ENCODE results near the gene AGER. TPM values are rescaled to one million over a fixed set of nuclear protein-coding genes. Genes with fewer than 3 reads are reported as not detected.
A peak's percentile ranks its signal among the peaks of the same experiment; 100 is the strongest.

AGER gene
- total RNA-seq, 1 donor from 2014 or later = 25.7 TPM

DNA sequence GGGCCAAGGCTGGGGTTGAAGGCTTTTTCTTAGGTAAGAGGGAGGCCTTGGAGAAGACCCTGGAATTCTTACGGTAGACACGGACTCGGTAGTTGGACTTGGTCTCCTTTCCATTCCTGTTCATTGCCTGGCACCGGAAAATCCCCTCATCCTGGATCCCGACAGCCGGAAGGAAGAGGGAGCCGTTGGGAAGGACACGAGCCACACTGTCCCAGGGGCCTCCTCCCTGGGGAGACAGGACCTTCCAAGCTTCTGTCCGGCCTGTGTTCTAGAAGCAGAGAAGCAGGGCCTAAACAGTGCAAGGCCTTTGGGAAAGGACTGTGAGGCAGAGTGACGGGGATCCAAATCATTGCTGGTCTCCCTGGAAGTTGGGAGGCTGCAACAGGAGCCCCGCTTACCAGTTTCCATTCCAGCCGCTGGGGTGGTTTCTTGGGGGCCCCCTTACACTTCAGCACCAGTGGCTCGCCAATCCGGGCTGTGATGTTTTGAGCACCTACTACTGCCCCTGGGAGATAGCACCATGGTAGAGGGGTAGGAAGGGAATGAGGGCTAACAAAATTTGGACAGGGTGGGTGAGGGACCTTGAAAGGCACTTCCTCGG lies 470 bp downstream of the AGER start:
- peaks cover 15% of the 10 kb centered on the region for H3K36me3 Mint-ChIP-seq (ENCODE audit: low read depth)

GRCh38 chr6:32183030-32183429 lies 1.0 kb downstream of the AGER start:
- Mint-ChIP-seq H3K27me3 (ENCODE audit: low read depth) (peaks cover 3% of the 10 kb centered on the region), H3K36me3 (ENCODE audit: low read depth) (peaks cover 15% of the 10 kb centered on the region), H3K27ac (ENCODE audit: unreplicated experiment) (no peak overlapping the region), H3K4me1 (peaks cover 51% of the 10 kb centered on the region), H3K9me3 (no peaks in the 10 kb centered on the region), H3K4me3 (peak overlapping the region; percentile 67)
- no peak for TF ChIP-seq CTCF (conservative IDR thresholded peaks at IDR 0.05)
- DNase-seq (ENCODE audit: low read depth, low spot score) = no peak

More for the DNA sequence above, 470 bp downstream of the AGER start:
- H3K4me1 Mint-ChIP-seq = peaks cover 51% of the 10 kb centered on the region
- H3K9me3 Mint-ChIP-seq = no peaks in the 10 kb centered on the region
- peak overlapping the region; percentile 67 for H3K4me3 Mint-ChIP-seq
- no peak for TF ChIP-seq CTCF (conservative IDR thresholded peaks at IDR 0.05)
- H3K27me3 Mint-ChIP-seq (ENCODE audit: low read depth) = no peaks in the 10 kb centered on the region
- DNase-seq (ENCODE audit: low read depth, low spot score) = no peak
- no peak overlapping the region for H3K27ac Mint-ChIP-seq (ENCODE audit: unreplicated experiment)

DNA sequence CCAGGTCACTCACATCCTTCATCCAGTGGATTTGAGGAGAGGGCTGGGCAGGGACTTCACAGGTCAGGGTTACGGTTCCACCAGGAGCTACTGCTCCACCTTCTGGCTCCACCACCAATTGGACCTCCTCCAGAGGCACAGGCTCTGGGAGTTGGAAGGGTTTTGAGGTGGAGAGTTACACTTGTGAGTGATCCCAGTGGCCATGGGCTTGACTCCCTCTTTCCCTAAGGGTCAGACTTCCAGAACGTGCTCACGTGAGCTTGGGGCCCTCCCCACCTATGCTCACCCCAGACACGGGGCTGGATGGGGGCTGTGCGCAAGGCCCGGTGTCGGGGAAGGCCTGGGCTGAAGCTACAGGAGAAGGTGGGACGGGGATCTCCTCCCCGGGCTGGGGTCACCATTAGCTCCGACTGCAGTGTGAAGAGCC lies 1.5 kb downstream of the AGER start:
- peaks cover 53% of the 10 kb centered on the region for H3K4me1 Mint-ChIP-seq
- H3K9me3 Mint-ChIP-seq = no peaks in the 10 kb centered on the region
- H3K4me3 Mint-ChIP-seq = peak overlapping the region; percentile 57
- H3K36me3 Mint-ChIP-seq (ENCODE audit: low read depth) = peaks cover 14% of the 10 kb centered on the region
- no peak for TF ChIP-seq CTCF (conservative IDR thresholded peaks at IDR 0.05)
- DNase-seq (ENCODE audit: low read depth, low spot score) = no peak
- no peak overlapping the region for H3K27ac Mint-ChIP-seq (ENCODE audit: unreplicated experiment)
- H3K27me3 Mint-ChIP-seq (ENCODE audit: low read depth) = peaks cover 6% of the 10 kb centered on the region

- Mint-ChIP-seq H3K9me3 (no peaks in the 10 kb centered on the region), H3K36me3 (ENCODE audit: low read depth) (peaks cover 10% of the 10 kb centered on the region), H3K27me3 (ENCODE audit: low read depth) (peaks cover 6% of the 10 kb centered on the region), H3K4me3 (peak overlapping the region; percentile 17), H3K27ac (ENCODE audit: unreplicated experiment) (no peak overlapping the region), H3K4me1 (peaks cover 53% of the 10 kb centered on the region)
- TF ChIP-seq CTCF (conservative IDR thresholded peaks at IDR 0.05) = no peak
- no peak for DNase-seq (ENCODE audit: low read depth, low spot score)
Measured at GRCh38 chr6:32181915-32182529, 2.0 kb downstream of the AGER start.

DNA sequence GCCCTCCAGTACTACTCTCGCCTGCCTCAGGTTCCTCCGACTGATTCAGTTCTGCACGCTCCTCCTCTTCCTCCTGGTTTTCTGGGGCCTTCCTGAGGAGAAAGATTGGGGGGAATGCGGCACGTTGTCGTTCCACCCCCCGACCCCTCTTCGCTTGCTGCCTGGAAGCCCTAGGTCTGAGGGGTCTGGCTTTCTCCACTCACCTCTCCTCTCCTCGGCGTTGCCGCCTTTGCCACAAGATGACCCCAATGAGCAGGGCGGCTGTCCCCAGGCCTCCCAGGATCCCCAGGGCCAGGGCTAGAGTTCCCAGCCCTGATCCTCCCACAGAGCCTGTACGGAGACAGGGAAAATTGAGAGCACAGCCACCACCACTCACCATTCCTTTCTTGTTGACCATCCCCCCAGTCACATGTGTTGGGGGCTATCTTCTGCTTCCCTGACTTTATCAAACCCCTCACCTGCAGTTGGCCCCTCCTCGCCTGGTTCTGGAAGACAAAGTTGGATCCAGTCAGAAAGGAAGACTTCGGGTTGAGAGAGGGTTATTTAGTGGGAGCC lies 2.8 kb downstream of the AGER start:
- Mint-ChIP-seq H3K27ac (ENCODE audit: unreplicated experiment) (no peak overlapping the region), H3K9me3 (no peaks in the 10 kb centered on the region), H3K27me3 (ENCODE audit: low read depth) (peaks cover 6% of the 10 kb centered on the region), H3K36me3 (ENCODE audit: low read depth) (peaks cover 7% of the 10 kb centered on the region), H3K4me3 (peak overlapping the region; percentile 76), H3K4me1 (peaks cover 53% of the 10 kb centered on the region)
- no peak for TF ChIP-seq CTCF (conservative IDR thresholded peaks at IDR 0.05)
- no peak for DNase-seq (ENCODE audit: low read depth, low spot score)
